Middle frontal gyrus (tissue), 1 donor: ENCODE measurements around the gene NUBPL.
"Not testable (repeated sequence)": the region's sequence is repeated elsewhere in the genome, so short reads cannot be mapped to it uniquely, and the experiment has no call there.

ENCODE experiments used
- DNase-seq: peaks from one replicate; pipeline ENCODE4 v3.0.0-alpha.2; 2015; ENCODE audit warnings: low spot score; ENCODE audit errors: extremely low spot score

NUBPL gene

GRCh38 chr14:31806249-31806648 lies 245.0 kb downstream of the NUBPL start:
- no peak for DNase-seq

- not testable (repeated sequence) for DNase-seq
Observed at GRCh38 chr14:31811693-31812628, 250.8 kb downstream of the NUBPL start.

DNA sequence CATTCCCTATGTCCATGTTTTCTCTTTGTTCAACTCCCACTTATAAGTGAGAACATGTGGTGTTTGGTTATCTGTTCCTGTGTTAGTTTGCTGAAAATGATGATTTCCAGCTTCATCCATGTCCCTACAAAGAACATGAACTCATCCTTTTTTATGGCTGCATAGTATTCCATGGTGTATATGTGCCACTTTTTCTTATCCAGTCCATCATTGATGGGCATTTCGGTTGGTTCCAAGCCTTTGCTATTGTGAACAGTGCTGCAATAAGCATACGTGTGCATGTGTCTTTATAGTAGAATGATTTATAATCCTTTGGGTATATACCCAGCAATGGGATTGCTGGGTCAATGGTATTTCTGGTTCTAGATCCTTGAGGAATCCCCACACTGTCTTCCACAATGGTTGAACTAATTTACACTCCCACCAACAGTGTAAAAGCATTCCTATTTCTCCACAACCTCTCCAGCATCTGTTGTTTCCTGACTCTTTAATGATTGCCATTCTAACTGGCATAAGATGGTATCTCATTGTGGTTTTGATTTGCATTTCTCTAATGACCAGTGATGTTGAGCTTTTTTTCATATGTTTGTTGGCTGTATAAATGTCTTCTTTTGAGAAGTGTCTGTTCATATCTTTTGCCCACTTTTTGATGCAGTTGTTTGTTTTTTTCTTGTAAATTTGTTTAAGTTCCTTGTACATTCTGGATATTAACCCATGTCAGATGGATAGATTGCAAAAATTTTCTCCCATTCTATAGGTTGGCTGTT lies 252.7 kb downstream of the NUBPL start:
- not testable (repeated sequence) for DNase-seq

DNA sequence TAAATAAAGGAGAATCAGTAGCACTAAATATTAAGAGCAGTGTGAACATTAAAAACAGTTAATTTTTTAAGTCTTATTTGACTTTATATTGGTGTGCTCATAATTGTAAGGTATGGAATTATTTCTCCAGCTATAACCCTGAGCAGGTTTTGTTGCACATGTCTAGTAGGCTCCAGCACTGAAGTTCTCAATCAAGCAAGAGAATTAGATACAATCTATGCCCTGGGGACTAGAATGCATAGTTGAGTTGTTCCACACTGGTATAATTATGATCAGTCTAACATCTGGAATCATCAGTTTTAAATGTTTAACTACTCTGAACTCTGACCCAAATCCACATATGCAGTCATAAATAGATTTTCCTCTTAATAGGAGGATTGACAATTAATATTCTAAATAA lies 258.1 kb downstream of the NUBPL start:
- DNase-seq, result no peak

GRCh38 chr14:31825459-31825858 lies 264.3 kb downstream of the NUBPL start:
- no peak for DNase-seq

DNA sequence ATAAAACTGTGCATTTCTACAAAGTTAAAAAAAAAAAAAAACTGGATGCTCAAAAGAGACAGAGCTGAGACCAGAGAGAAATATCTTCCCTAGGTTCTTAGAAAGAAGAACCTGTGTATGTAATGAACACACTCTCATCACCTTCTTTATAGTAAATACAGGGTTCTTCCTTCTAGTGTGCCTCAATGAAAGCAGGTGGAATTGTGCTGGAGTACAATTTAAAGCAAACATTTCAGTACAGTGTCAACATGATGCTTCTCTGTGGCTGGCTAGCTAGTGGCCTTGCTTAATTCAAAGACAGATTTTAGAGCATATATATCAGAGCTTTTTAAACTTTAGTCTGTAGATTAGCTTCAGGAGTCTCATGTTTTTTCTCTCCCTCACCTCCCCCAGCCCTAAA lies 266.1 kb downstream of the NUBPL start:
- no peak for DNase-seq

DNA sequence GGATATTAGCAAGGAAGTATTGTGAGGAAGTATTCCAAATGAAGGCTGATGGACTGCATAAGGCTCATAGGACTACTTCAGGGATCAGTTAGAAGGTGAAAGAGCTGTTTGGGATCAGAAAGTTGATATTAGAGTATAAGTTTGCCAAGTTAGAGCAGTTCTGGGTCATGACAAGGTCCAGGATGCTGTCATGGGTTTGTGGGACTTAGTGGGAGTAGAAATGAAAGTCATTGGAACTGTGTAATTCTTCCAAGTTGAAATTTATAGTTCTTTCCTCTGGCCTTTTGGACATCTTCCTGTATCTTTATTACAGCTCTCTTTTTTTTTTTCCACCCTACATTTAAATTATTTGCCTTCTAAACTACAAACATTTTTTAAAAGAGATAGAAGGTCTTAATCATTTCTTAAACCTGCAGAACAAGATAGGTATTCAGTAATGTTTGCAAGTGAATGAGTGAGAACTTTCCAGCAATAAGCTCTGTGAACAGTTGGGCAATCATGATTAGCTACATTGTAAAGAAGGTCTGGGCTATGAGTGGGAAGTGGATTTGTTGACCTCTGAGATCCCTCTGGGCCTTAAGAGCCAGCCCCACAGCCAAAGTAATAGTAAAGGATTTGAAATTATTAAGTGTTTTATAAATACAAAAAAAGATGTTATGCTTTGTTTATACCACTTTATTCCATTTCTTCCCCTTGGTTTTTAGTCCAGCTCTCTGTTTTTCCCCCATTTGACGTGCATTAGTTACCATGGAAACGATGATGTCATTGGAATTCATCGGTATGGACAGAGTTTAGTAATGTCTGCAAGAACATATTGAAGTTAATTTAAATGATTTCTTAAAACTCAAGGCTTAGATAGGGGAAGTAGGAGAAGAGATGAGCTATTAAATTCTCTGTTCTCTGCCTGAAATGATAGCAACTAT lies 268.0 kb downstream of the NUBPL start:
- no peak for DNase-seq

- DNase-seq, result no peak
Observed at GRCh38 chr14:31834616-31835015, 273.4 kb downstream of the NUBPL start.

DNA sequence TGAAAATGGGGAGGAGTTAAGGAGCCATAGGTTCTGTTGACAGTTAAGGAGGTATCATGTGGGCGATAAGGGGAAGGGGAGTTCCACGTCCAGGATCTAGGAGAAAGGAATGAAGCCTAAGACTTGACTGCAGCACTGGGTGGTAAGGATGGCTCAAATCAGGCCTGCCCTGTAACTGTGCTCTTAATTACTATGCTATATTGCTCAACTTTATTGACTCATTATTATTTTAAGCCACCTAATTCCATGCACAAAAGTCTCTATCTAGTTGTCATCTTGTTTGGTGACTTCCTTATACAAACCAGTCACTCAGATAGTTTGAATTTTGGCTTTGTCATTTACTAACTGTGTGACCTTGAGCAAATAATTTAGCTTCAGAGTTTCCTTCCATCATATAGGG lies 273.8 kb downstream of the NUBPL start:
- no peak for DNase-seq

DNA sequence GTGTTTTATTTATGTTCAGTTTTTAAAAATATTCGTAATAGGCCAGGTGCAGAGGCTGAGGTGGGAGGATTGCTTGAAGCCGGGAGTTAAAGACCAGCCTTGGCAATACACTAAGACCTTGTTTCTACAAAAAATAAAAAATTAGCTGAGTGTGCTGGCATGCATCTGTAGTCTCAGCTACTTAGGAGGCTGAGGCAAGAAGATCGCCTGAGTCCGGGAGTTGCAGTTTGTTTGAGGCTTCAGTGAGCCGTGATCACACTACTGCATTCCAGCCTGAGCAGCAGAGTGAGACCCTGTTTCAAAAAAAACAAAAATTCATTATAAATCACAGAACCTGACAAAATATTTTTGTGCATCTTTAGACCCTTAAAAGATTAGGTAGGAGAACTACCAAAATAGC lies 275.8 kb downstream of the NUBPL start:
- DNase-seq, result no peak

DNA sequence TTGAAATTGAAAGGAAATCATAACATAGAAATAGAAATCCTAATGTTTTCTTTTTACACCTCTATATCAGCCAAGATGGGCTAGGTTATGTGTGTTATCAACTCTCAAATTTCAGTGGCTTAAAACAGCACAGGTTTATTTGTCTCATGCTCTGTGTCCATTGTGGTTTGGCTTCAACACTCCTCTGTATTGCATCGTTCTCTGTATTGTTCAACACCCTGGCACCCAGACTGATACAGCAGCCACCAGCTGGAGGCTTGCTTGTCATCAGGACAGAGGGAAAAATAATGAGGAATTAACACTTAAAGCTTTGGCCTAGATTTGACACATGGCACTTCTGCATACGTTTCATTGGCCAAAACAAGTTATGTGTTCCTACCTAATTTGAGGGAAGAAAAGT lies 281.7 kb downstream of the NUBPL start:
- DNase-seq, result no peak

- DNase-seq, result no peak
Observed at GRCh38 chr14:31843361-31844091, 282.3 kb downstream of the NUBPL start.

GRCh38 chr14:31854508-31855075 lies 293.4 kb downstream of the NUBPL start:
- DNase-seq, result no peak

- no peak for DNase-seq
Observed at GRCh38 chr14:31855262-31855661, 294.1 kb downstream of the NUBPL start.

- not testable (repeated sequence) for DNase-seq
Observed at GRCh38 chr14:31856003-31856402, 294.8 kb downstream of the NUBPL start.

- no peak for DNase-seq
Observed at GRCh38 chr14:31858868-31859267, 297.7 kb downstream of the NUBPL start.

- DNase-seq, result no peak
Observed at GRCh38 chr14:31864937-31865855, 304.0 kb downstream of the NUBPL start.

- no peak for DNase-seq
Observed at GRCh38 chr14:31867570-31867969, 306.4 kb downstream of the NUBPL start.

DNA sequence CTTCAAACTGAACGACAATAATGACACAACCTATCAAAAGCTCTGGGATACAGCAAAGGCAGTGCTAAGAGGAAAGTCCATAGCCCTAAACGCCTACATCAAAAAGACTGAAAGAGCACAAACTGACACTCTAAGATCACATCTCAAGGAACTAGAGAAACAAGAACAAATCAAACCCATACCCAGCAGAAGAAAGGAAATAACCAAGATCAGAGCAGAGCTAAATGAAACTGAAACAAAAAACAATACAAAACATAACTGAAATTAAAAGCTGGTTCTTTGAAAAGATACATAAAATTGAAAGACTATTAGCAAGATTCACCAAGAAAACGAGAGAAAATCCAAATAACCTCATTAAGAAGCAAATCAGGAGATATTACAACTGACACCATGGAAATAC lies 306.9 kb downstream of the NUBPL start:
- DNase-seq, result not testable (repeated sequence)
